A673 (cell line): ENCODE measurements around the gene CDC37. TPM values are rescaled to one million over a fixed set of nuclear protein-coding genes. Genes with fewer than 3 reads are reported as not detected.

Source experiments
- BruUV-seq: library from RNA; stranded (reverse); fragments of 400-500 nt; replicated peaks from 2 replicates; lab custom pipeline; 2021; lab: Mats Ljungman, UMichigan
- CTCF ChIA-PET: fragments of 300-600 bp; sonication (Branson Sonifier 250); formaldehyde crosslinking; loops from one replicate; lab custom pipeline; 2022; ENCODE audit warnings: antibody characterized with exemption; lab: Charles Lee
- POLR2A ChIA-PET: fragments of 300-600 bp; sonication (Branson Sonifier 250); formaldehyde crosslinking; loops from one replicate; lab custom pipeline; 2022; ENCODE audit warnings: antibody characterized with exemption; ENCODE audit not compliant: low non-redundant PET; lab: Charles Lee
- DNase-seq: peaks from one replicate; pipeline ENCODE4 v3.0.0-alpha.2; 2015; ENCODE audit warnings: low spot score
- H3K27ac ChIP-seq: fragments of 200-600 bp; sonication (generic); 2 replicates; pipeline ENCODE4 v1.5.1; 2016; ENCODE audit warnings: mixed run types, low read depth, mild to moderate bottlenecking, mixed read lengths, antibody characterized with exemption, low read length; ENCODE audit not compliant: poor library complexity, severe bottlenecking
- H3K27me3 ChIP-seq: fragments of 200-600 bp; sonication (generic); replicated peaks from 2 replicates; pipeline ENCODE4 v1.6.1; 2017; ENCODE audit warnings: mixed run types, low read depth, mild to moderate bottlenecking, mixed read lengths, antibody characterized with exemption, low read length; ENCODE audit not compliant: insufficient read depth, poor library complexity
- H3K36me3 ChIP-seq: fragments of 200-600 bp; sonication (generic); 2 replicates; pipeline ENCODE4 v1.6.1; 2016; ENCODE audit warnings: mixed run types, mild to moderate bottlenecking, mixed read lengths, antibody characterized with exemption, low read length; ENCODE audit not compliant: insufficient read depth, poor library complexity, severe bottlenecking
- H3K4me1 ChIP-seq: fragments of 200-600 bp; sonication (generic); 2 replicates; pipeline ENCODE4 v1.6.1; 2017; ENCODE audit warnings: mixed run types, mild to moderate bottlenecking, mixed read lengths, antibody characterized with exemption, low read length; ENCODE audit not compliant: insufficient read depth, poor library complexity, severe bottlenecking
- H3K4me3 ChIP-seq: fragments of 200-600 bp; sonication (generic); 2 replicates; pipeline ENCODE4 v1.5.1; 2016; ENCODE audit warnings: low read depth, mixed run types, mild to moderate bottlenecking, mixed read lengths, low read length; ENCODE audit not compliant: poor library complexity, severe bottlenecking
- H3K9me3 ChIP-seq: fragments of 200-600 bp; sonication (generic); 2 replicates; pipeline ENCODE4 v1.6.1; 2016; ENCODE audit warnings: mixed run types, low read depth, mild to moderate bottlenecking, mixed read lengths, antibody characterized with exemption, low read length; ENCODE audit not compliant: poor library complexity, severe bottlenecking
- CTCF ChIP-seq: fragments of 300-800, 200-600 bp; sonication (generic); conservative IDR thresholded peaks from 2 replicates; pipeline ENCODE4 v1.5.1; 2017; ENCODE audit warnings: low read depth, mild to moderate bottlenecking, antibody characterized with exemption, low read length, moderate library complexity, mixed read lengths
- EZH2 ChIP-seq: fragments of 200-600 bp; sonication (generic); IDR thresholded peaks from 2 replicates; pipeline ENCODE4 v1.6.1; 2017; ENCODE audit warnings: borderline replicate concordance, low read depth, mild to moderate bottlenecking, mixed read lengths, antibody characterized with exemption, low read length; ENCODE audit not compliant: poor library complexity, severe bottlenecking
- intact Hi-C: fragments of 100-400 bp; cut with micrococcal nuclease; formaldehyde crosslinking; loops from one replicate; pipeline ENCODE4 v1.10.0; 2022; ENCODE audit not compliant: unreplicated experiment
- total RNA-seq: library from RNA; stranded (reverse); gene quantifications from 2 replicates; pipeline ENCODE4 v1.2.3, GENCODE V29; 2021

CDC37 gene
- total RNA-seq, 1 experiment from 2014 or later = 288 TPM

- Histone ChIP-seq H3K4me1 (peaks cover 29% of the 10 kb centered on the region), H3K27ac (peak overlapping the region; percentile 87), H3K36me3 (no peaks in the 10 kb centered on the region), H3K4me3 (peak overlapping the region; percentile 83), H3K9me3 (no peaks in the 10 kb centered on the region), H3K27me3 (no peaks in the 10 kb centered on the region)
- intact Hi-C loops = loop anchor here (2.0 to 5.0 kb wide), 2 partner anchors 14 to 149 kb away; partner anchors contain the start of genes CDKN2D and KRI1
- TF ChIP-seq CTCF (peak; percentile 45), EZH2 (no peak)
- ChIA-PET CTCF (interaction anchor here (0.6 to 3.6 kb wide), 4 partner anchors 10 to 281 kb away, joined by 3 to 34 read pairs (median 3); partner anchors contain the start of gene CDC37), POLR2A (no interaction called here)
- no TSS peak for BruUV-seq
- peak; percentile 71 for DNase-seq
These were observed 15.3 kb upstream of the CDC37 start for GRCh38 chr19:10418485-10419199.

- Histone ChIP-seq H3K27me3 (no peaks in the 10 kb centered on the region), H3K4me3 (peak overlapping the region; percentile 83), H3K27ac (peak overlapping the region; percentile 87), H3K4me1 (peaks cover 28% of the 10 kb centered on the region), H3K9me3 (no peaks in the 10 kb centered on the region), H3K36me3 (no peaks in the 10 kb centered on the region)
- TF ChIP-seq EZH2 (no peak), CTCF (no peak)
- no TSS peak for BruUV-seq
- intact Hi-C loops = loop anchor here (2.0 to 5.0 kb wide), 2 partner anchors 13 to 149 kb away; partner anchors contain the start of genes CDKN2D and KRI1
- DNase-seq = no peak
- ChIA-PET POLR2A (no interaction called here), CTCF (interaction anchor here (0.6 to 3.6 kb wide), 4 partner anchors 10 to 281 kb away, joined by 3 to 34 read pairs (median 3); partner anchors contain the start of gene CDC37)
These were observed 14.8 kb upstream of the CDC37 start for GRCh38 chr19:10418235-10418484.

- peaks cover 29% of the 10 kb centered on the region for H3K4me1 ChIP-seq
- no TSS peak for BruUV-seq
- peak overlapping the region; percentile 83 for H3K4me3 ChIP-seq
- ChIA-PET POLR2A (no interaction called here), CTCF (interaction anchor here (0.6 to 3.6 kb wide), 5 partner anchors 11 to 282 kb away, joined by 3 to 34 read pairs (median 3); partner anchors contain the start of gene CDC37)
- no peaks in the 10 kb centered on the region for H3K36me3 ChIP-seq
- intact Hi-C loops = loop anchor here (2.0 to 5.0 kb wide), 2 partner anchors 13 to 150 kb away; partner anchors contain the start of genes CDKN2D and KRI1
- no peak for TF ChIP-seq CTCF
- no peak for TF ChIP-seq EZH2
- no peaks in the 10 kb centered on the region for H3K27me3 ChIP-seq
- no peaks in the 10 kb centered on the region for H3K9me3 ChIP-seq
- peak overlapping the region; percentile 87 for H3K27ac ChIP-seq
- DNase-seq = peak; percentile 75
These were observed 14.3 kb upstream of the CDC37 start for GRCh38 chr19:10417541-10418234.
